K562 (cell line): ENCODE measurements around the gene TMEM127. TPM values are rescaled to one million over a fixed set of nuclear protein-coding genes. Genes with fewer than 3 reads are reported as not detected.

Source experiments
- ATAC-seq: fragments of 200-7000 bp; cut with Tn5 transposase; 3 replicates; pipeline ENCODE4 v1.9.1; 2020; ENCODE audit warnings: moderate library complexity
- BruUV-seq: library from RNA; stranded (reverse); fragments of 400-500 nt; replicated peaks from 2 replicates; lab custom pipeline; 2021; lab: Mats Ljungman, UMichigan
- CTCF ChIA-PET: fragments of 300-600 bp; formaldehyde crosslinking; extraction: SDS; loops from one replicate; lab custom pipeline; 2021; ENCODE audit warnings: low intra/inter-chr PET ratio; lab: Yijun Ruan, JAX
- POLR2A ChIA-PET: fragments of 300-600, 350-650 bp; sonication (Branson Sonifier 250); formaldehyde crosslinking; extraction: SDS; loops from one replicate; lab custom pipeline; 2021; ENCODE audit warnings: antibody characterized with exemption, inconsistent platforms; lab: Yijun Ruan, JAX
- DNase-seq, 4 experiments: peaks; one replicate each; pipeline versions ENCODE4 v3.0.0 to v3.0.0-alpha.2; 2011 to 2018; ENCODE audit warnings: low spot score in 3 of 4, mixed read lengths in 3 of 4; ENCODE audit errors: extremely low read depth in 1 of 4
- FAIRE-seq: peaks from 2 replicates; lab custom pipeline; 2011; peaks lifted over from hg19 to GRCh38; lab: Jason Lieb, UNC
- H2AFZ ChIP-seq: 2 replicates; pipeline ENCODE4 v1.6.0; 2011; ENCODE audit warnings: low read depth, low read length, control low read depth, inconsistent platforms
- H3K27ac ChIP-seq: fragments of 200-600 bp; 3 replicates; pipeline ENCODE4 v1.8.0; 2011; ENCODE audit warnings: low read depth, mild to moderate bottlenecking, control low read depth, inconsistent platforms, low read length, moderate library complexity, mixed read lengths; ENCODE audit errors: extremely low read depth
- H3K27me3 ChIP-seq, 2 experiments: fragments of 300-600 bp in 1 of 2; 2 replicates in 1 of 2; 3 replicates in 1 of 2; pipeline versions ENCODE4 v1.6.0 to v1.8.0; 2011; ENCODE audit warnings: inconsistent platforms in 2 of 2, low read length in 2 of 2, mild to moderate bottlenecking in 1 of 2, mixed read lengths in 1 of 2, moderate library complexity in 1 of 2; ENCODE audit not compliant: control insufficient read depth in 2 of 2, insufficient read depth in 2 of 2
- H3K36me3 ChIP-seq: fragments of 300-600 bp; 3 replicates; pipeline ENCODE4 v1.8.0; 2011; ENCODE audit warnings: mild to moderate bottlenecking, low read length, inconsistent platforms; ENCODE audit not compliant: control insufficient read depth, insufficient read depth
- H3K4me1 ChIP-seq, 2 experiments: fragments of 200-600 bp in 1 of 2; replicated peaks in 1 of 2; 2 replicates in 1 of 2; 3 replicates in 1 of 2; pipeline versions ENCODE4 v1.5.1 to v1.8.0; 2011; ENCODE audit warnings: inconsistent platforms in 2 of 2, low read length in 2 of 2, mild to moderate bottlenecking in 1 of 2, mixed read lengths in 1 of 2, moderate library complexity in 1 of 2; ENCODE audit not compliant: control insufficient read depth in 2 of 2, insufficient read depth in 2 of 2
- H3K4me2 ChIP-seq: 2 replicates; pipeline ENCODE4 v1.6.1; 2011; ENCODE audit warnings: low read length, control low read depth, inconsistent platforms, mixed read lengths; ENCODE audit not compliant: insufficient read depth
- H3K4me3 ChIP-seq: fragments of 200-600 bp; sonication (generic), shearing (Covaris generic); 2 replicates; pipeline ENCODE4 v1.5.1; 2016; ENCODE audit warnings: control low read depth, inconsistent platforms
- H3K79me2 ChIP-seq: fragments of 200-600 bp; 3 replicates; pipeline ENCODE4 v1.8.0; 2011; ENCODE audit warnings: low read length, inconsistent platforms; ENCODE audit not compliant: control insufficient read depth, insufficient read depth
- H3K9ac ChIP-seq, 2 experiments: 2 replicates each; pipeline versions ENCODE4 v1.6.0 to v1.6.1; 2011; ENCODE audit warnings: low read depth in 2 of 2, low read length in 2 of 2, control low read depth in 1 of 2, inconsistent platforms in 1 of 2, mild to moderate bottlenecking in 1 of 2, mixed read lengths in 1 of 2; ENCODE audit not compliant: insufficient read depth in 1 of 2
- H3K9me1 ChIP-seq: one replicate; pipeline ENCODE4 v1.6.0; 2011; ENCODE audit warnings: inconsistent platforms, mild to moderate bottlenecking, low read length, moderate library complexity; ENCODE audit not compliant: control insufficient read depth, insufficient read depth
- H3K9me3 ChIP-seq: replicated peaks from 2 replicates; pipeline ENCODE4 v1.5.1; 2011; ENCODE audit warnings: low read depth, low read length, inconsistent platforms; ENCODE audit not compliant: control insufficient read depth, insufficient read depth
- H4K20me1 ChIP-seq: replicated peaks from 2 replicates; pipeline ENCODE4 v1.6.1; 2011; ENCODE audit warnings: low read length, inconsistent platforms, mixed read lengths; ENCODE audit not compliant: control insufficient read depth, insufficient read depth
- ATF1 ChIP-seq, 2 experiments: fragments of 450-650 bp in 1 of 2; IDR thresholded peaks; 2 replicates each; pipeline ENCODE4 v1.6.1; 2016; ENCODE audit warnings: missing compliant biosample characterization in 1 of 2, missing genetic modification characterization in 1 of 2
- ATF3 ChIP-seq, 2 experiments: fragments of 450-650 bp in 1 of 2; sonication (generic) in 1 of 2; formaldehyde crosslinking in 1 of 2; IDR thresholded peaks in 1 of 2; conservative IDR thresholded peaks in 1 of 2; 2 replicates each; pipeline versions ENCODE4 v1.6.1 to v1.8.1; 2016 to 2023; ENCODE audit warnings: mild to moderate bottlenecking in 2 of 2, moderate library complexity in 2 of 2, inconsistent platforms in 1 of 2, missing genetic modification reagents in 1 of 2
- C11orf30 ChIP-seq: fragments of 450-650 bp; IDR thresholded peaks from 2 replicates; pipeline ENCODE4 v1.6.1; 2016; ENCODE audit warnings: low read depth, mild to moderate bottlenecking
- CBX3 ChIP-seq, 2 experiments: IDR thresholded peaks; 1 replicate in 1 of 2; 2 replicates in 1 of 2; pipeline ENCODE4 v1.6.1; 2012; ENCODE audit warnings: inconsistent platforms in 2 of 2, low read length in 2 of 2, borderline replicate concordance in 1 of 2, control low read depth in 1 of 2
- CXXC5 ChIP-seq: fragments of 250-450 bp; sonication (Bioruptor Pico); IDR thresholded peaks from 2 replicates; pipeline ENCODE4 v1.8.0; 2022; ENCODE audit warnings: inconsistent platforms, mild to moderate bottlenecking, moderate library complexity
- ETV1 ChIP-seq: fragments of 450-650 bp; conservative IDR thresholded peaks from 2 replicates; pipeline ENCODE4 v1.6.1; 2016; ENCODE audit warnings: missing genetic modification characterization, control low read depth, low read depth, missing compliant biosample characterization
- HMBOX1 ChIP-seq: sonication (generic); IDR thresholded peaks from 2 replicates; pipeline ENCODE4 v1.6.1; 2016
- KHSRP ChIP-seq: fragments of 450-650 bp; IDR thresholded peaks from 2 replicates; pipeline ENCODE4 v1.6.1; 2017
- NR2C2 ChIP-seq, 2 experiments: fragments of 200-800 bp in 1 of 2; sonication (Bioruptor generic) in 1 of 2; sonication (generic) in 1 of 2; formaldehyde crosslinking in 1 of 2; IDR thresholded peaks; 2 replicates each; pipeline versions ENCODE4 v1.6.1 to v1.8.0; 2016 to 2022; ENCODE audit warnings: mild to moderate bottlenecking in 1 of 2, missing compliant biosample characterization in 1 of 2, missing genetic modification characterization in 1 of 2, missing genetic modification reagents in 1 of 2
- PHF8 ChIP-seq: fragments of 200-600 bp; sonication (generic); IDR thresholded peaks from 2 replicates; pipeline ENCODE4 v1.6.1; 2012; ENCODE audit warnings: mixed run types, mild to moderate bottlenecking, inconsistent platforms, low read length, moderate library complexity, borderline replicate concordance
- POLR2H ChIP-seq: IDR thresholded peaks from 2 replicates; pipeline ENCODE4 v1.6.1; 2016; ENCODE audit warnings: missing genetic modification characterization, low read depth, mild to moderate bottlenecking, control low read depth, missing compliant biosample characterization, moderate library complexity
- PTTG1 ChIP-seq: fragments of 450-650 bp; IDR thresholded peaks from 2 replicates; pipeline ENCODE4 v1.6.1; 2016; ENCODE audit warnings: low read depth, mild to moderate bottlenecking, missing genetic modification characterization, missing compliant biosample characterization
- RCOR1 ChIP-seq, 2 experiments: IDR thresholded peaks; 2 replicates each; pipeline ENCODE4 v1.6.1; 2012; ENCODE audit warnings: low read depth in 2 of 2, low read length in 2 of 2, borderline replicate concordance in 1 of 2, improper control_type of control experiment in 1 of 2
- SMAD1 ChIP-seq: fragments of 150-350 bp; IDR thresholded peaks from 2 replicates; pipeline ENCODE4 v1.6.1; 2014; ENCODE audit warnings: low read length, low read depth; ENCODE audit not compliant: partially characterized antibody
- SMARCE1 ChIP-seq: fragments of 450-650 bp; IDR thresholded peaks from 2 replicates; pipeline ENCODE4 v1.7.1; 2016; ENCODE audit warnings: mild to moderate bottlenecking
- TRIM24 ChIP-seq, 2 experiments: fragments of 450-650 bp; IDR thresholded peaks; 2 replicates each; pipeline ENCODE4 v1.6.1; 2016
- ZNF589 ChIP-seq: fragments of 200-800 bp; sonication (Bioruptor generic); IDR thresholded peaks from 2 replicates; pipeline ENCODE4 v1.6.1; 2016; ENCODE audit warnings: low read depth, missing genetic modification characterization, missing compliant biosample characterization
- ZNF766 ChIP-seq: fragments of 200-800 bp; sonication (Bioruptor generic); conservative IDR thresholded peaks from 2 replicates; pipeline ENCODE4 v1.6.1; 2016; ENCODE audit warnings: missing genetic modification characterization, missing compliant biosample characterization
- WGBS: fragments of 100-300 bp; shearing (Covaris generic); methylation state at CpG from one replicate; pipeline ENCODE4 v1.1.6; 2016; ENCODE audit warnings: low coverage, mixed read lengths; ENCODE audit not compliant: insufficient coverage; ENCODE audit errors: missing lambda C conversion rate; 5-methylcytosine and 5-hydroxymethylcytosine counted together
- in situ Hi-C: fragments of 300-500 bp; cut with MboI; formaldehyde crosslinking; loops from 4 replicates; pipeline ENCODE4 v1.15.0; 2018; ENCODE audit warnings: inconsistent platforms, mixed read lengths
- intact Hi-C: fragments of 100-400 bp; cut with micrococcal nuclease; formaldehyde crosslinking; loops from 2 replicates; pipeline ENCODE4 v1.14.2; 2022
- polyA plus RNA-seq, 8 experiments: library from polyadenylated mRNA; depleted of rRNA in 4 of 8; stranded (reverse) in 5 of 8; unstranded in 3 of 8; fragments of >200 nt; fragmentation: Nextera tagmentation in 2 of 8; fragmentation: Illumina TruSeq in 1 of 8; extraction: Ambion mirVana in 2 of 8; extraction: Trizol in 1 of 8; gene quantifications; 2 replicates each; pipeline versions ENCODE4 v1.2.1 to v1.2.3, GENCODE V29; 2011 to 2014; ENCODE audit warnings: inconsistent platforms in 1 of 8, missing spikeins in 1 of 8
- total RNA-seq, 7 experiments: library from RNA; depleted of rRNA in 6 of 7; stranded (reverse); fragments of >200 nt in 6 of 7; fragmentation: Illumina TruSeq in 2 of 7; extraction: Trizol in 2 of 7; gene quantifications; 2 replicates each; pipeline versions ENCODE4 v1.2.1 to v1.2.3, GENCODE V29; 2011 to 2021; ENCODE audit warnings: low replicate concordance in 1 of 7

The TMEM127 gene
- total and polyA plus RNA-seq, 9 of the 15 experiments (the other 6 are each of a cell fraction or from before 2014, with no cell fraction given) = 1.7 to 20.0 (median 9.9) TPM

- Histone ChIP-seq H3K27me3 (no peaks in the 10 kb centered on the region), H3K79me2 (no peaks in the 10 kb centered on the region), H3K4me3 (no peak overlapping the region), H3K4me1 (peaks cover 8 to 19% of the 10 kb centered on the region in 2 experiments; a peak in 4 of 5 replicates), H3K27ac (peak overlapping the region; percentile 65), H3K4me2 (no peak overlapping the region), H3K9me3 (no peaks in the 10 kb centered on the region), H3K36me3 (peaks cover 3% of the 10 kb centered on the region; the same call in 1 of the 3 replicates), H3K9ac (no peak overlapping the region; a peak in 1 of 4 replicates), H3K9me1 (no peaks in the 10 kb centered on the region), H2AFZ (peak overlapping the region; percentile 51), H4K20me1 (no peaks in the 10 kb centered on the region)
- in situ Hi-C loops (no loop called here), intact Hi-C loops (no loop called here)
- CTCF ChIA-PET = no interaction called here
- peak; percentile 65 for FAIRE-seq
- POLR2A ChIA-PET = interaction anchor here (0.9 to 2.6 kb wide), 6 partner anchors 9 to 37 kb away, joined by 4 to 12 read pairs (median 7); partner anchors contain the start of gene STARD7
- ATAC-seq = peak; percentile 80
- BruUV-seq = no TSS peak
- peak in 2 of 4 experiments; percentile 54 to 58 for DNase-seq
- WGBS = 49% methylated on average over 8 of the region's 8 CpGs
- TF ChIP-seq SMARCE1 (peak; percentile 44; the same call in 1 of the 2 replicates), ATF1 (CRISPR knock-in tag; IDR thresholded peaks at IDR 0.05) (no peak), ATF1 (tag; IDR thresholded peaks at IDR 0.05) (peak; percentile 26; the same call in 1 of the 2 replicates), RCOR1 (IDR thresholded peaks at IDR 0.05; ENCODE audit: borderline replicate concordance in 1 of 2, low read depth in 2 of 2, low read length in 2 of 2) (0 out of 4 replicates have a peak, but pooled peaks of 1 of the 2 experiments have one; percentile 20), CBX3 (IDR thresholded peaks at IDR 0.05; ENCODE audit: borderline replicate concordance in 1 of 2, low read length in 2 of 2) (0 out of 3 replicates have a peak, but pooled peaks of 1 of the 2 experiments have one; percentile 17), POLR2H (tag) (peak; percentile 31; the same call in 1 of the 2 replicates), PTTG1 (tag) (0 out of 2 replicates have a peak, but pooled peaks have one; percentile 6), C11orf30 (peak; percentile 83), ETV1 (peak; percentile 52; the same call in 1 of the 2 replicates), SMAD1 (no peak), KHSRP (no peak), NR2C2 (CRISPR knock-in tag; IDR thresholded peaks at IDR 0.05) (no peak), NR2C2 (tag; IDR thresholded peaks at IDR 0.05) (peak; percentile 26; the same call in 1 of the 2 replicates), ZNF766 (peak; percentile 44), HMBOX1 (peak; percentile 29; the same call in 1 of the 2 replicates), ZNF589 (peak; percentile 74; the same call in 1 of the 2 replicates), TRIM24 (IDR thresholded peaks at IDR 0.05) (peak; percentile 92 to 94), PHF8 (no peak), ATF3 (IDR thresholded peaks at IDR 0.05) (peak; percentile 92), ATF3 (CRISPR knock-in tag; conservative IDR thresholded peaks at IDR 0.05) (no peak), CXXC5 (CRISPR knock-in tag) (peak; percentile 49)
Observed at GRCh38 chr2:96245609-96246390, 20.0 kb downstream of the TMEM127 start.
